ENCODE data around the gene PACRG.

GRCh38 chr6:163253556-163254213 lies 525.9 kb downstream of the PACRG start:
- TF ChIP-seq REST (IDR thresholded peaks at IDR 0.05; ENCODE audit: insufficient read depth in 1 of 2, low read depth in 2 of 2, low read length in 2 of 2) (no peak), POLR2AphosphoS5 (IDR thresholded peaks at IDR 0.05; ENCODE audit: low read depth, low read length) (no peak)
